Stimulated activated CD8-positive, alpha-beta memory T cell treated with anti-CD3 and anti-CD28 coated beads, Interleukin-2, amount 100 ng/mL, for 1 hour (primary cell): ENCODE data around the gene SLC12A6.
"Not testable (repeated sequence)": the region's sequence is repeated elsewhere in the genome, so short reads cannot be mapped to it uniquely, and the experiment has no call there.

Experiments
- DNase-seq, 2 donors: peaks; one replicate each; pipeline ENCODE4 v3.0.0-alpha.2; 2020; ENCODE audit warnings: low read depth in 2 of 2

Gene SLC12A6

GRCh38 chr15:34193272-34193671 lies 144.3 kb downstream of the SLC12A6 start:
- not testable (repeated sequence) for DNase-seq

- DNase-seq = no peak
Observed at GRCh38 chr15:34188711-34189110, 148.9 kb downstream of the SLC12A6 start.

- no peak for DNase-seq
Observed at GRCh38 chr15:34185666-34186065, 151.9 kb downstream of the SLC12A6 start.

- no peak for DNase-seq
Observed at GRCh38 chr15:34182942-34183341, 154.6 kb downstream of the SLC12A6 start.
